Activated naive CD4-positive, alpha-beta T cell (primary cell): ENCODE results near the gene PPP2R5D.
"Not testable (repeated sequence)": the region's sequence is repeated elsewhere in the genome, so short reads cannot be mapped to it uniquely, and the experiment has no call there.

ENCODE experiments used
- DNase-seq, 4 experiments: peaks; one replicate each; lab custom pipeline; 2025; lab: John Stamatoyannopoulos, UW

The PPP2R5D gene

GRCh38 chr6:42984001-42984923 is at the start of gene PPP2R5D:
TSS of gene PPP2R5D (plus strand) at chr6:42984570. CDS start at chr6:42984678, 108 bp downstream.
- DNase-seq = peak; percentile 85 to 93 (median 90)

GRCh38 chr6:42935322-42935721 is 49.0 kb upstream of the PPP2R5D start:
- no peak for DNase-seq

- DNase-seq = no peak
Measured at GRCh38 chr6:42936398-42936797, 48.0 kb upstream of the PPP2R5D start.

GRCh38 chr6:42937548-42938427 is 46.6 kb upstream of the PPP2R5D start:
- DNase-seq = no peak

GRCh38 chr6:42938428-42938796 is 46.0 kb upstream of the PPP2R5D start:
- no peak for DNase-seq

- no peak for DNase-seq
Measured at GRCh38 chr6:42938987-42939809, 45.2 kb upstream of the PPP2R5D start.

- DNase-seq = no peak
Measured at GRCh38 chr6:42939810-42940167, 44.6 kb upstream of the PPP2R5D start.

GRCh38 chr6:42940493-42941045 is 43.8 kb upstream of the PPP2R5D start:
- DNase-seq = no peak

- not testable (repeated sequence) for DNase-seq
Measured at GRCh38 chr6:42941356-42941755, 43.0 kb upstream of the PPP2R5D start.

- DNase-seq = no peak
Measured at GRCh38 chr6:42942444-42942843, 41.9 kb upstream of the PPP2R5D start.

GRCh38 chr6:42947950-42948349 is 36.4 kb upstream of the PPP2R5D start:
- DNase-seq = no peak

GRCh38 chr6:42952389-42952788 is 32.0 kb upstream of the PPP2R5D start:
- no peak for DNase-seq

GRCh38 chr6:42954405-42954804 is 30.0 kb upstream of the PPP2R5D start:
- DNase-seq = not testable (repeated sequence)

GRCh38 chr6:42958125-42958524 is 26.2 kb upstream of the PPP2R5D start:
- DNase-seq = no peak

GRCh38 chr6:42959917-42960242 is 24.5 kb upstream of the PPP2R5D start:
- DNase-seq = no peak

GRCh38 chr6:42960243-42961019 is 23.9 kb upstream of the PPP2R5D start, which contains the start of gene GNMT:
TSS of gene GNMT (plus strand) at chr6:42960754. CDS start at chr6:42960768, 14 bp downstream.
- peak in 1 of 4 experiments; percentile 29 for DNase-seq

GRCh38 chr6:42961020-42961470 is 23.3 kb upstream of the PPP2R5D start:
- no peak for DNase-seq

- no peak for DNase-seq
Measured at GRCh38 chr6:42962096-42962495, 22.3 kb upstream of the PPP2R5D start.

- DNase-seq = no peak
Measured at GRCh38 chr6:42962502-42963178, 21.7 kb upstream of the PPP2R5D start.

- no peak for DNase-seq
Measured at GRCh38 chr6:42963179-42963854, 21.1 kb upstream of the PPP2R5D start.
